ENCODE data around the gene THUMPD2. TPM values are rescaled to one million over a fixed set of nuclear protein-coding genes. Genes with fewer than 3 reads are reported as not detected.

The THUMPD2 gene
- total RNA-seq, 1 experiment from 2014 or later, result 17.2 TPM

DNA sequence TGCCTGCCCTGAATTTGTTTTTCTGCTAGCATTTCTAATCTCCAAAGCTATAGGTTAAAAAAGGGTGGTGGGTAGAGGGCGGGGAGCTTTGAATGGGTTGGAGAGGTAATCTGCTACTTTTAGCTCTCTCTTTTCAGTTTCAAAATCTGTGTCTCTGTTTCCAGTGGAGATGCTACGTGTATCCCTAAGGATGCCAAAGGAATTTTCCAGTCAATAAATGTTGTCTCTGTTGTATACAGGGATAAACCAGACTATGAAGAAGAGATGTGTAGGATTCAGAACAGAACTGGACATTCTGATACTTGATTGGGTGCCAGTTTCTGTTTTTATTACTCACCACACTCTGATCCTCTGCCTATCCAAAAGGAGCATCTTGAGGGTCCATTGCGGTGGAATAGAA lies 63.2 kb downstream of the THUMPD2 start:
- Mint-ChIP-seq H3K4me1 (ENCODE audit: insufficient read depth, unreplicated experiment) (no peaks in the 10 kb centered on the region), H3K4me3 (ENCODE audit: unreplicated experiment) (no peak overlapping the region), H3K36me3 (ENCODE audit: insufficient read depth, unreplicated experiment) (no peaks in the 10 kb centered on the region), H3K9me3 (ENCODE audit: unreplicated experiment) (no peaks in the 10 kb centered on the region), H3K27me3 (ENCODE audit: insufficient read depth, unreplicated experiment) (no peaks in the 10 kb centered on the region), H3K27ac (ENCODE audit: low read depth, unreplicated experiment) (no peak overlapping the region)
- intact Hi-C loops (cut with micrococcal nuclease), result no loop called here
- TF ChIP-seq, protein P1, sequence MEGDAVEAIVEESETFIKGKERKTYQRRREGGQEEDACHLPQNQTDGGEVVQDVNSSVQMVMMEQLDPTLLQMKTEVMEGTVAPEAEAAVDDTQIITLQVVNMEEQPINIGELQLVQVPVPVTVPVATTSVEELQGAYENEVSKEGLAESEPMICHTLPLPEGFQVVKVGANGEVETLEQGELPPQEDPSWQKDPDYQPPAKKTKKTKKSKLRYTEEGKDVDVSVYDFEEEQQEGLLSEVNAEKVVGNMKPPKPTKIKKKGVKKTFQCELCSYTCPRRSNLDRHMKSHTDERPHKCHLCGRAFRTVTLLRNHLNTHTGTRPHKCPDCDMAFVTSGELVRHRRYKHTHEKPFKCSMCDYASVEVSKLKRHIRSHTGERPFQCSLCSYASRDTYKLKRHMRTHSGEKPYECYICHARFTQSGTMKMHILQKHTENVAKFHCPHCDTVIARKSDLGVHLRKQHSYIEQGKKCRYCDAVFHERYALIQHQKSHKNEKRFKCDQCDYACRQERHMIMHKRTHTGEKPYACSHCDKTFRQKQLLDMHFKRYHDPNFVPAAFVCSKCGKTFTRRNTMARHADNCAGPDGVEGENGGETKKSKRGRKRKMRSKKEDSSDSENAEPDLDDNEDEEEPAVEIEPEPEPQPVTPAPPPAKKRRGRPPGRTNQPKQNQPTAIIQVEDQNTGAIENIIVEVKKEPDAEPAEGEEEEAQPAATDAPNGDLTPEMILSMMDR (IDR thresholded peaks at IDR 0.05; ENCODE audit: unreplicated experiment), result no peak
- no TSS peak for BruUV-seq (replicated peaks)
- POLR2A ChIA-PET, result no interaction called here
- CTCF ChIA-PET, result interaction anchor here (1.0 to 2.5 kb wide), 2 partner anchors 11 to 19 kb away, joined by 5 to 6 read pairs; no protein-coding TSS in a partner anchor
- no peak for DNase-seq (ENCODE audit: unreplicated experiment)

DNA sequence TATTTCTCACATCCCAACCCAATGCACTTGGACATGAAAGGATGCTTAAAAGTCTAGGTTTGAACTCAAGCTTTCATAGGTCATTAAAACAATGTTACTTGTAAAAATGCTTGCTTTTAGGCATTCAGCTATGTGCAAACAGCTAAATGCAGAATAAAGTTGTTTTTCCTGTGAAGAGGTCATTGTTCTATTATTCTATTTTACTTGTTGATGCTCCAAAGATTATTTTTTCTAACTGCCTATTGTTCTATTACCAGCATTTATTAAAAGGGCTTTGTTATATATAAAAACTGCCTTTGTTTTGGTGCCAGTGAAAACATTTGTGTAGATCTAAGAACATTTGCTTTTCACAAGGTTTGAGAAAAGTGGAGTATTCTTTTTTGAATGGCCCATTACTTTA lies 64.0 kb downstream of the THUMPD2 start:
- POLR2A ChIA-PET, result no interaction called here
- DNase-seq (ENCODE audit: unreplicated experiment), result no peak
- H3K36me3 Mint-ChIP-seq (ENCODE audit: insufficient read depth, unreplicated experiment), result no peaks in the 10 kb centered on the region
- BruUV-seq (replicated peaks), result no TSS peak
- no peaks in the 10 kb centered on the region for H3K4me1 Mint-ChIP-seq (ENCODE audit: insufficient read depth, unreplicated experiment)
- no peak overlapping the region for H3K27ac Mint-ChIP-seq (ENCODE audit: low read depth, unreplicated experiment)
- intact Hi-C loops (cut with micrococcal nuclease), result no loop called here
- H3K4me3 Mint-ChIP-seq (ENCODE audit: unreplicated experiment), result no peak overlapping the region
- H3K9me3 Mint-ChIP-seq (ENCODE audit: unreplicated experiment), result no peaks in the 10 kb centered on the region
- TF ChIP-seq, protein P1 (IDR thresholded peaks at IDR 0.05; ENCODE audit: unreplicated experiment), result no peak
- no peaks in the 10 kb centered on the region for H3K27me3 Mint-ChIP-seq (ENCODE audit: insufficient read depth, unreplicated experiment)
- CTCF ChIA-PET, result interaction anchor here (1.0 to 3.0 kb wide), 5 partner anchors 12 to 18 kb away, joined by 3 to 10 read pairs (median 5); no protein-coding TSS in a partner anchor

DNA sequence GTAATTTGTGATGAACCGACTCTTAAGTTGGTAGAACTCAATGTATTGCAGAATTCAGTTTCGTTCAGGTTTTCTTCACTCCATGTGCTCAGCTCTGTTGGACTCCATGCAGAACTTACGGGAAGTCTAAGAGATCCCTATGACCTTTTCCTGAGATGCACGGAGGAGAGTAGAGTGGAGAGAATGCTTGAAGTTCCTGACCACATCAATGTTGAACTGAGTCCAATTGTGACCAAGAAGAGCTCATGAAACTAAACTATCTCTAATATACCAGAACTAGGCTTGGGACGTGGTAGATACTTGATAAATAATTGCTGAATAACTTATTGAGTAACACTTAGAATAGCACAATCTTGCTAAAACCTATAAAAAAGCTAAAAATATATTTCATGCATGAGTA lies 66.1 kb downstream of the THUMPD2 start:
- intact Hi-C loops (cut with micrococcal nuclease), result no loop called here
- no peaks in the 10 kb centered on the region for H3K9me3 Mint-ChIP-seq (ENCODE audit: unreplicated experiment)
- BruUV-seq (replicated peaks), result no TSS peak
- H3K4me1 Mint-ChIP-seq (ENCODE audit: insufficient read depth, unreplicated experiment), result no peaks in the 10 kb centered on the region
- no peaks in the 10 kb centered on the region for H3K36me3 Mint-ChIP-seq (ENCODE audit: insufficient read depth, unreplicated experiment)
- H3K27ac Mint-ChIP-seq (ENCODE audit: low read depth, unreplicated experiment), result no peak overlapping the region
- POLR2A ChIA-PET, result no interaction called here
- CTCF ChIA-PET, result interaction anchor here (3.0 kb wide), 1 partner anchor 17 kb away, joined by 10 read pairs; no protein-coding TSS in a partner anchor
- TF ChIP-seq, protein P1 (IDR thresholded peaks at IDR 0.05; ENCODE audit: unreplicated experiment), result no peak
- no peaks in the 10 kb centered on the region for H3K27me3 Mint-ChIP-seq (ENCODE audit: insufficient read depth, unreplicated experiment)
- no peak overlapping the region for H3K4me3 Mint-ChIP-seq (ENCODE audit: unreplicated experiment)
- no peak for DNase-seq (ENCODE audit: unreplicated experiment)

DNA sequence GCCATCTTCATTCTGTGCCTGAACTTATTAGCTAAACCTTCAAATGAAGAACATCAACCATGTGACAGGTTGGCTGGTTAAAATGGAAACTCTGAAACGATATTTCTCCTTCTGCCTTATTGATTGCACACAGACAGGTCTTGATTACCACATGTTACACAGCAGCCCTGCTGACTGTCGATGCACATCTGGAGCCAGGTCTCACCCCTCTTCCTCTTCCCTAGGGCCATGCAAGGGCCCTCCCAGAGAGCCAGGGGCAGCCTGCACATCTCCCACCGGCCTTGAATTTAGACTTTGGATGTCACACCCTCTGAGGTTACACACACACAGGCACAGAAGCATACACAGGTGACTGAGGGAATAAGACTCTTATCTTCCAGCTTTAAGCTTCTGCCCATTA lies 68.3 kb downstream of the THUMPD2 start:
- intact Hi-C loops (cut with micrococcal nuclease), result no loop called here
- TF ChIP-seq, protein P1 (IDR thresholded peaks at IDR 0.05; ENCODE audit: unreplicated experiment), result no peak
- no peaks in the 10 kb centered on the region for H3K4me1 Mint-ChIP-seq (ENCODE audit: insufficient read depth, unreplicated experiment)
- CTCF ChIA-PET, result interaction anchor here (0.5 kb wide), 2 partner anchors 74 to 957 kb away, joined by 3 to 4 read pairs; no protein-coding TSS in a partner anchor
- H3K36me3 Mint-ChIP-seq (ENCODE audit: insufficient read depth, unreplicated experiment), result no peaks in the 10 kb centered on the region
- DNase-seq (ENCODE audit: unreplicated experiment), result no peak
- no TSS peak for BruUV-seq (replicated peaks)
- no peak overlapping the region for H3K27ac Mint-ChIP-seq (ENCODE audit: low read depth, unreplicated experiment)
- H3K27me3 Mint-ChIP-seq (ENCODE audit: insufficient read depth, unreplicated experiment), result no peaks in the 10 kb centered on the region
- no peak overlapping the region for H3K4me3 Mint-ChIP-seq (ENCODE audit: unreplicated experiment)
- POLR2A ChIA-PET, result interaction anchor here (0.6 to 0.7 kb wide), 2 partner anchors 9 to 148 kb away, joined by 4 to 5 read pairs; no protein-coding TSS in a partner anchor
- no peaks in the 10 kb centered on the region for H3K9me3 Mint-ChIP-seq (ENCODE audit: unreplicated experiment)
